Stimulated activated CD8-positive, alpha-beta memory T cell treated with anti-CD3 and anti-CD28 coated beads, Interleukin-2, amount 100 ng/mL, for 1 hour (primary cell): Measurements from ENCODE around the gene SLC9A5.

ENCODE experiments used
- DNase-seq, 2 donors: peaks; one replicate each; pipeline ENCODE4 v3.0.0-alpha.2; 2020; ENCODE audit warnings: low read depth in 2 of 2

SLC9A5 gene

GRCh38 chr16:67248401-67249177, at the start of gene SLC9A5:
SLC9A5 (plus strand) TSS chr16:67248979; CDS start chr16:67249015, 36 bp downstream.
- DNase-seq: no peak

DNA sequence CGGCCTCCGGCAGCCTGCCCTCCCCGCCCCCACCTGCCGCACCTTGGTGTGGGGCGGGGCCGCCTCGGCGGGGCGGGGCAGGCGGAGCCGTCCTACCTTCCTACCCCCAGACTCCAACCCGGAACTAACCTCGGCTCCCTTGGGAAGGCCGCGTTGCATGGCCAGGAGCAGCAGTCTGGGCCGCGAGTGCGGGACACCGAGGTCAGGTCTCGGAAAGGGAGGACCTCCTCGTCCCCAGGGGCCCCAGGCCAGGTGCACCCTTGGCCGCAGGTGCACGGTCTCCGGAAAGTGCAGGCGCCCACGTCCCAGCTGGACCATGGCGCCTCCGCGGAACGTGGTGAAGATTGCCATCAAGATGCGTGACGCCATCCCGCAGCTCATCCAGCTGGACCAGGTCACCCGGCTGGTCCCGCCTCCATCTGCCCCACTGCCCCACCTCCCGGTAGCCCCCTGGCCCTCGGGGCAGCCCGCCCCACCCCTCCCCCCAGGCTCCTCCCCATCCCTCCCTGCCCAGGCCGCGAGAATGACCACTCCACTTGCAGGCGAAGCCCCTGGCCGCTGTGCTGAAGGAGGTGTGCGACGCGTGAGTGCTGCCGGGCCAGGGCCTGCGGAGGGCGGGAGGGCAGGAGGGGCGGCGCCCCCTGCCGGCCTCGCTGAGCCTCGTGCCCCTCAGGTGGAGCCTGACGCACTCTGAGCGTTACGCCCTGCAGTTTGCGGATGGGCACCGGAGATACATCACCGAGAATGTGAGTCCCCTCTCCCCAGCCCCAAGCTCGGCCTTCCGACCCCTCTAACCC, 49.6 kb upstream of the SLC9A5 start, which contains the start of gene ELMO3:
Gene ELMO3 (plus strand): TSS at position 121 of the 797 bp plus-strand sequence. CDS start 196 bp downstream, at position 317.
- no peak for DNase-seq

DNA sequence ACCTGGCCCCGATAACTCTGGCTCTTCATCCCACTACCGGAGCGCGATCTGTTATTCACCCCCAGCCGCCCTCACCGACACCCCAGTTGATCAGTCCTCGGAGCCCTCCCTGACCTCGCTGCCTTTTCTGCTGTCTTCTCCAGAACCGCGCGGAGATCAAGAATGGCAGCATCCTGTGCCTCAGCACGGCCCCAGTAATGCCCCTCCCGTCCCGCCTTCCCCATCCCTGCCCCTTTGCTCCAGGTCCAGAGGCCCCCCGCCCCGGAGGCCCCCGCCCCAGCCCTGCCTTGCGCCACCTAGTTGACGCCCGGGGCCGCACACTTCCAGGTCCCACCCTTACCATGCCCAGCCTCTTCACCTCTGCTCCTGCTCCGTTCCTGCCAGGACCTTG, 49.0 kb upstream of the SLC9A5 start:
- no peak for DNase-seq

DNA sequence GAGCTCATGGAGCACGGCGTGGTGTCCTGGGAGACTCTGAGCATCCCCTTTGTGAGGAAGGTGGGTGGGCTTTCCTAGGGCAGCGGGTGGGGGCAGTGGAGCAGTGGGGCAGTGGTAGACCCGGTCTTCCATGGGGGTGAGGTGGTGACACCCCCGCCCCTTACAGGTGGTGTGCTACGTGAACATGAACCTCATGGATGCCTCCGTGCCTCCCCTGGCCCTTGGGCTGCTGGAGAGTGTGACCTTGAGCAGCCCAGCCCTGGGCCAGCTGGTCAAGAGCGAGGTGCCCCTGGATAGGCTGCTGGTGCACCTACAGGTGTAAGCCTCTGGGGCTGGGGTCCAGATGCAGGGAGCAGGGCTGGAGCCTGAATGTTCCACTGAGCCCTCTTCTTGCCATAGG, 48.3 kb upstream of the SLC9A5 start:
- DNase-seq: no peak

- no peak for DNase-seq
Measured at GRCh38 chr16:67201411-67202345, 47.1 kb upstream of the SLC9A5 start.

DNA sequence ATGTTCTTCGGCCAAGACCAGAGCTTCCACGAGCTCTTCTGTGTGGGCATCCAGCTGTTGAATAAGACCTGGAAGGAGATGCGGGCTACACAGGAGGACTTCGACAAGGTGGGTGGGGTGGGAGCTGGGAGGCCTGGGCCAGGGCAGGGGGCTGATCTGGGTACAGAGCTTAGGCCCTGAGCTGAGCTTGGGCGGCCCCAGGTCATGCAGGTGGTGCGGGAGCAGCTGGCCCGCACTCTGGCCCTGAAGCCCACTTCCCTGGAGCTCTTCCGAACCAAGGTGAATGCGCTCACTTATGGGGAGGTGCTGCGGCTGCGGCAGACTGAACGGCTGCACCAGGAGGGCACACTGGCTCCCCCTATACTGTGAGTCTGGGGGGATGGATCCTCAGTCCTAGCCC, 46.4 kb upstream of the SLC9A5 start:
- no peak for DNase-seq

DNA sequence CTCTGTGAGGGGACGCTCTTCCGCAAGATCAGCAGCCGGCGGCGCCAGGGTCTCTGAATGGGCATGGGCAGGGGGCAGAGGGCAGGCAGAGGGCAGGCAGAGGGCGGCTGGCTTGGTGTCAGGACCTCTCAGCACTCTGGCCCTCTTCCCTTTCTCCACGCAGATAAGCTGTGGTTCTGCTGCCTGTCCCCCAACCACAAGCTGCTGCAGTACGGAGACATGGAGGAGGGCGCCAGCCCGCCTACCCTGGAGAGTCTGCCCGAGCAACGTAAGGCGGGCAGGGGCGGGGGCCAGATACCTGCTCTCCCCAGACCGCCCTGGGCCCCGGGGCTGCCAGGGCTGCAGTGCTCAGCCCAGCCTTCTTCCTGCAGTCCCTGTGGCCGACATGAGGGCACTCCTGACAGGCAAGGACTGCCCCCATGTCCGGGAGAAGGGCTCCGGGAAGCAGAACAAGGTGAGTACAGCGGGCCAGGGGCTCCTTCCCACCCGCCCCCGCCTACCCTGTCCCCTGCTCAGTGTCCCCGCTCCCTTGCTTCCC, 45.8 kb upstream of the SLC9A5 start:
- DNase-seq: no peak

GRCh38 chr16:67204076-67204475, 44.7 kb upstream of the SLC9A5 start:
- DNase-seq: no peak

GRCh38 chr16:67206129-67206837, 42.5 kb upstream of the SLC9A5 start:
- DNase-seq: no peak

DNA sequence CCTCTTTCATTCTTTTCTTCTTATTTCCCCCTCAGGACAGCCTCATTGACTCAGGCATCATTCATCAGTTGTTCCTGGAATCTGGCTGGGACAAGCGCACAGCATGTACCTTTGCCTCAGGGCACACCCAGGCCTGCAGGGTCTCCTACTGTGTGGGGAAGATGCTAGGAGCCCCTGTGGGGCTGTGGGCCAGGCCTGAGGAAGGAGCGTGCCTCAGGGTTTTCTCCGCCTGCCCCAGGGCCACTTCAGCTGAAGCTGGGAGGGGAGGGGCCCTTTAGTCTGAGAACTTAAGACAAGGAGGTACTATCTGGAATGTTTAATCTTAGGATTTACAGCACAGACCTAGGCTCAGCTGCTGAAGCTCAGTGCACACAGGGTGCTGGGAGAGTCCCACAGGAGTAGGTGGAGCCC, 41.9 kb upstream of the SLC9A5 start:
- no peak for DNase-seq

- no peak for DNase-seq
Measured at GRCh38 chr16:67207249-67208091, 41.3 kb upstream of the SLC9A5 start.

DNA sequence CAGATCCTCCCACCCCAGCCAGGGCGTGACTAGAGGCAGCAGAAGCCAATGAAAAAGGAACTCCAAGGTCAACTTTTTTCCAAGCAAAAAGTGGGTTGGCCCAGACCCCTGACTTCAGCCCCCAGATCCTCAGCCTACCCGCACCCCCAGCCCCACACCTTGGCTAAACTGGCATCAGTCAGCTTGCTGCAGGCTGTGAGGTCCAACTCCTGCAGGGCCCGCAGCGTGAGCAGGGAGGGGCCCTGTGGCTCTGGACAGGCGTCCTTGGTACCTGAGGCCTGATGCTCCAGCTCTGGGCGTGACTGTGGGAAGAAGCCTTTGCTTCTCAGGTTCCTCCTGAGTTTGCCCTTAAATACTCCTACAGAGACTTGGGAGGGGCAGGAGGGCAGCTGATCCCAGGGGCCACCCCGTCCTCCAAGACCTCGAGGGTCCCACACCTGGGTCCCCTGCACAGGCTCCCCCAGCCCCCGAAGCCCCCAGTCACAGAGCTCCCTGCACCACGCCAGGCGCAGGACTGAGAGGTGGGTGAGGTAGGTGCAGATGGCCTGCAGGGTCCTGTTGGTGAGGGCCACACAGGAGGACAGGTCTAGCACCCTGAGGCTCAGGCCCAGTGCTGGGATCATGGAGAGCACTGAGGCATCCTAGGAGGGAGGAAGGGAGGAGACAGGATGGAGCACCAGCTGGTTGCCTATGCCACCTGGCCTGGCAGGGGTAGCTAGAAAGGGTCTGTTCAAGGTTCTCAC, 40.5 kb upstream of the SLC9A5 start:
- no peak for DNase-seq

- no peak for DNase-seq
Measured at GRCh38 chr16:67209565-67209964, 39.2 kb upstream of the SLC9A5 start.

DNA sequence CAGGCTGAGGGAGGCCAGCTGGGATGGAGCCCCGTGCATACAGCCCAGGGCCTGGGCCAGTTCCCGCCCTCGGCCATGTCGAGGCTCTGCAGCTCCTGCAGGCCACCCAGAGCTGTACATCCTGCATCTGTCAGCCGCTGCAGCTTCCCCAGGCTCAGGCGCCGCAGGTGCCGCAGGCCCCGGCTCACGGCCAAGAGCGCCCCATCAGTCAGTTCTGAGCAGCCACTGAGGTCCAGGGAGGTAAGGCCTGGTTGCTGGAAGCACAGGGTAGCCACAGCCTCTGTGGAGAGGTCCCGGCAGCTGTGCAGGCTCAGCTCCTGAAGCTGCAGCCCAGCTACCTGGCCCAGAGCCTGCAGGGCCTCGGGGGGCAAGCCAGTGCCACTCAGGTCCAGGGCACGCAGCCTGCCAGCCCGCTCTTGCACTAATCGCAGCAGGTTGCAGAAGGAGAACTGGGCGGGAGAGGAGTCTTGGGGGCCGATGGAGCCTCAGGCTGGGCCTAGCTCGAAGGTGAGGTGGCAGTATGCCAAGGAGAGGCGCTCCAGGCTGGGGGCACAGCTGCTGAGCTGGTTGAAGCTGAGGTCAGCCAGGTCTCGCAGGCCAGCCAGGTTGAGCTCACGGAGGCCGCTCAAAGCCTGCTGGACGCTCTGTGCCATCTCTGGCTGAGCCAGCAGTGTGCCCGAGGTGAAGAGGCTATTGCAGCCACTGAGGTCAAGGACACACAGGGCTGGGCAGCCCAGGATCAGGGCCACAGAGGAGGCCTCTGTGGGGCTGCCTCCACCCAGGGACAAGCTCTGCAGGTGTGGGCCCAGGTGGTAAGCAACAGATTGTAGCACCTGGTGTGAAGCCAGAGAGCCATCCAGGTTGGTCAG, 38.5 kb upstream of the SLC9A5 start:
- no peak for DNase-seq

DNA sequence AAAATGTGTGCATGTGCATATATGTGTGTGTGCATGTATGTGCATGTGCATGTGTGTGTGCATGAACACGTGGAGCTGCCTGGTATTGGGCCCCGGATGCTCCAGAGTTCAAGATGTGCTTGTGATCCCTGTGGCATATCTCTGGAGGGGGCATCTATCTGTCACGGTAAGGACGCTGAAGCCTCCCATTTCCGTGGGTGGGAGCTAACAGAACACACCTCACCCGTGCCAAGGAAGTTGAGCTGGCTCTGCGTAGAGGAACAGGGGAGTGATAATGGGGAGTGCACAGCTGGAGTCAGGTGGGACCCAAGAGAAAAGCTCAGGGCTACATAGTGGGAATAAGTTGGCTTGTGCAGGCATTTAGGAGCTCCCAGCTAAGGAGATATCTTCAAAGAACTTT, 37.1 kb upstream of the SLC9A5 start:
- DNase-seq: no peak

- DNase-seq: no peak
Measured at GRCh38 chr16:67212766-67213165, 36.0 kb upstream of the SLC9A5 start.

DNA sequence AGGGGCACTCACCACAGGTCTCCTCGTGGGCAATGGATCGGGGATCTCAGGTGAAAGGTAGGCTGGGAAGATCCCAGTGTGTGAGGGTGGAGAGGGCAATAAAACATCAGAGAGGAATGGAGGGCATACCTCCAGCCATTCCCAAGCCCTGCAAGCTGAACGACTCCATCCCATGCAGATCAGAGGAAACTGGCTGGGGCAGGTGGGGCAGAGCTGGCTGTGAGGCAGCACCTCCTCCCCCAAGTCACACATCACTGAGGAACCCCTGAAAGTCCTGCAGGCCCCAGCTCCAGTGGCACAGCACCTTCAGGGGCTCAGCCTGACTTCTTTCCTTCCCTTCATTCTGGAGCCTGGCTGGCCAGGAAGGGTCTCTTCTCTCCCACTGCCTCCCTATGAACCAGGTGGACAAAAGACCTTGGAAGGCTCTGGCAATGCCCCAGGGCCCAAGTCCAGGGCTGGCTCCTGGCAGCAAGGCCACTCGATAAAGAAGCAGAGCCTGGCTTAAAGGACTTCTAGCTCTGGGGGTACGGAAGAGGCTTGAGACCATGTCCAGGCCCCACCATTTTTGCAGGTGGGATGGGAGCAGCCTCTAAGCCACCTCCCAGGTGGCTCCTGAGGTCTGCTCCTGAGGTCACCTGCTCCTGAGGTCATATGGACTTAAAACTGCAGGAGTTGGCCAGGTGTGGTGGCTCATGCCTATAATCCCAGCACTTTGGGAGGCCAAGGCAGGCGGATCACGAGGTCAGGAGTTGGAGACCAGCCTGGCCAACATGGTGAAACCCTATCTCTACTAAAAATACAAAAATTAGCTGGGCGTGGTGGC, 35.4 kb upstream of the SLC9A5 start:
- DNase-seq: no peak
